OCI-LY3 (cell line): ENCODE measurements around the gene JPH3.

ENCODE experiments used
- H2AFZ ChIP-seq: fragments of 200-600, 300-600 bp; shearing (Covaris generic); 2 replicates; pipeline ENCODE4 v1.6.0; 2014; ENCODE audit warnings: antibody characterized with exemption, low read depth, low read length
- H3K27ac ChIP-seq: fragments of 200-600, 300-600 bp; sonication (generic); 2 replicates; pipeline ENCODE4 v1.5.1; 2014; ENCODE audit warnings: mild to moderate bottlenecking, low read length, moderate library complexity, mixed read lengths
- H3K27me3 ChIP-seq: fragments of 200-600, 300-600 bp; sonication (generic); 2 replicates; pipeline ENCODE4 v1.6.1; 2014; ENCODE audit warnings: low read depth, low read length, mixed read lengths
- H3K36me3 ChIP-seq: fragments of 200-600, 300-600 bp; sonication (generic); replicated peaks from 2 replicates; pipeline ENCODE3; 2014; ENCODE audit warnings: low read depth, low read length, mixed read lengths
- H3K4me1 ChIP-seq: fragments of 300-600, 200-600 bp; sonication (generic); 2 replicates; pipeline ENCODE4 v1.6.1; 2014; ENCODE audit warnings: low read length, mixed read lengths
- H3K4me2 ChIP-seq: fragments of 200-600, 300-600 bp; sonication (generic); 2 replicates; pipeline ENCODE4 v1.6.1; 2014; ENCODE audit warnings: low read length, mixed read lengths
- H3K4me3 ChIP-seq: fragments of 300-600, 200-600 bp; sonication (generic); 2 replicates; pipeline ENCODE4 v1.5.1; 2014; ENCODE audit warnings: antibody characterized with exemption, mild to moderate bottlenecking, low read length, moderate library complexity
- H3K79me2 ChIP-seq: fragments of 300-600, 200-600 bp; shearing (Covaris generic); 2 replicates; pipeline ENCODE4 v1.6.1; 2014; ENCODE audit warnings: mild to moderate bottlenecking, low read length, mixed read lengths
- H3K9ac ChIP-seq: fragments of 300-600, 200-600 bp; shearing (Covaris generic); 2 replicates; pipeline ENCODE4 v1.6.0; 2014; ENCODE audit warnings: mild to moderate bottlenecking, low read length, moderate library complexity
- H3K9me3 ChIP-seq: fragments of 200-600, 300-600 bp; shearing (Covaris generic); 2 replicates; pipeline ENCODE4 v1.6.1; 2014; ENCODE audit warnings: low read length, mixed read lengths; ENCODE audit not compliant: insufficient read depth
- H4K20me1 ChIP-seq: fragments of 200-600, 300-600 bp; sonication (generic); 2 replicates; pipeline ENCODE4 v1.6.1; 2016; ENCODE audit warnings: low read length, mixed read lengths; ENCODE audit not compliant: insufficient read depth
- CTCF ChIP-seq: fragments of 200-600, 300-600 bp; sonication (generic); IDR thresholded peaks from 2 replicates; pipeline ENCODE4 v1.5.1; 2014; ENCODE audit warnings: antibody characterized with exemption, low read length, low read depth
- EZH2phosphoT487 ChIP-seq: fragments of 200-600 bp; shearing (Covaris generic); IDR thresholded peaks from 2 replicates; pipeline ENCODE4 v1.6.1; 2018; ENCODE audit warnings: antibody characterized with exemption, mixed run types, low read depth

Gene JPH3

GRCh38 chr16:87706278-87707000 lies 104.1 kb downstream of the JPH3 start:
- H2AFZ ChIP-seq, result no peak overlapping the region
- TF ChIP-seq EZH2phosphoT487 (no peak), CTCF (no peak)
- peaks cover 13% of the 10 kb centered on the region; the same call in 1 of the 2 replicates for H3K9me3 ChIP-seq
- H3K4me3 ChIP-seq, result no peak overlapping the region
- no peak overlapping the region for H3K9ac ChIP-seq
- H3K27ac ChIP-seq, result no peak overlapping the region
- no peaks in the 10 kb centered on the region for H3K79me2 ChIP-seq
- H3K27me3 ChIP-seq, result no peaks in the 10 kb centered on the region
- peaks cover 16% of the 10 kb centered on the region for H3K4me1 ChIP-seq
- H3K4me2 ChIP-seq, result no peak overlapping the region
- peaks cover 40% of the 10 kb centered on the region for H3K36me3 ChIP-seq
- no peaks in the 10 kb centered on the region for H4K20me1 ChIP-seq

- Histone ChIP-seq H3K4me3 (no peak overlapping the region), H3K27ac (no peak overlapping the region), H4K20me1 (no peaks in the 10 kb centered on the region), H3K36me3 (peaks cover 33% of the 10 kb centered on the region), H3K9ac (no peak overlapping the region), H3K4me2 (no peak overlapping the region), H3K4me1 (peaks cover 9% of the 10 kb centered on the region), H3K27me3 (no peaks in the 10 kb centered on the region), H2AFZ (no peak overlapping the region), H3K9me3 (peaks cover 7% of the 10 kb centered on the region; the same call in 1 of the 2 replicates), H3K79me2 (no peaks in the 10 kb centered on the region)
- no peak for TF ChIP-seq CTCF
- TF ChIP-seq EZH2phosphoT487, result no peak
Observed at GRCh38 chr16:87707097-87707496, 104.8 kb downstream of the JPH3 start.

GRCh38 chr16:87707714-87708580 lies 105.6 kb downstream of the JPH3 start:
- H3K27ac ChIP-seq, result no peak overlapping the region

More at GRCh38 chr16:87707714-87708580, 105.6 kb downstream of the JPH3 start:
- Histone ChIP-seq H3K4me3 (no peak overlapping the region), H4K20me1 (no peaks in the 10 kb centered on the region), H3K79me2 (no peaks in the 10 kb centered on the region), H3K4me1 (peaks cover under 1% of the 10 kb centered on the region), H3K9me3 (peaks cover 4% of the 10 kb centered on the region; the same call in 1 of the 2 replicates), H2AFZ (no peak overlapping the region), H3K9ac (no peak overlapping the region), H3K36me3 (peaks cover 27% of the 10 kb centered on the region), H3K4me2 (no peak overlapping the region), H3K27me3 (no peaks in the 10 kb centered on the region)
- TF ChIP-seq CTCF, result no peak
- TF ChIP-seq EZH2phosphoT487, result no peak
